Measurements from ENCODE around the gene PSG11.
"Not testable (repeated sequence)": the region's sequence is repeated elsewhere in the genome, so short reads cannot be mapped to it uniquely, and the experiment has no call there.

PSG11 gene

GRCh38 chr19:42985588-42985987 lies 40.7 kb downstream of the PSG11 start:
- DNase-seq = no peak

- not testable (repeated sequence) for DNase-seq
These were observed 44.2 kb downstream of the PSG11 start for GRCh38 chr19:42982111-42982510.

- DNase-seq = not testable (repeated sequence)
These were observed 54.8 kb downstream of the PSG11 start for GRCh38 chr19:42971451-42971850.

- peak; percentile 6 for DNase-seq
These were observed 61.1 kb downstream of the PSG11 start for GRCh38 chr19:42965176-42965575.

GRCh38 chr19:42961119-42961518 lies 65.2 kb downstream of the PSG11 start:
- no peak for DNase-seq
